Measurements from ENCODE around the gene PDP2. TPM values are rescaled to one million over a fixed set of nuclear protein-coding genes. Genes with fewer than 3 reads are reported as not detected.

PDP2 gene
- polyA plus RNA-seq, 1 experiment = 12.1 TPM

DNA sequence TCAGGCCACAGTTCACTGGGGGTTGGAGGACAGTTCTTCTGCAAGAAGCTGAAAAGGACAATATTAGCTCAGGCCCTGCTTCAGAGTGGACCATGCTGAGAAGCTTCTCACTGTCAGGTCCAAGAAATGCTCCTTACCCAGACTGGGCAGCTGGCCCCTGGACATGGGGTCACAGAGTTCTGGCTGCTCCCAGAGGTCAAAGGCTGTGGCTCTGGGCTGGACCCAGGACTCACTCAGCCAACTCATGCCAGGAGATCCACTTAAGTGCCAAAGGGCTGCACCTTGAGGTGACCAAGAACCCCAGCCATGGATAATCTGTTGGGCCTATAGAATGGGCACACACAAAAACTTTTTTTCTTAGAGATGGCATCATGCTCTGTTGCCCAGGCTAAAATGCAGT is 59.1 kb downstream of the PDP2 start:
- POLR2A ChIA-PET = interaction anchor here (0.6 kb wide), 1 partner anchor 10 kb away, joined by 4 read pairs; no protein-coding TSS in a partner anchor
- CTCF ChIA-PET = interaction anchor here (1.2 kb wide), 1 partner anchor 13 kb away, joined by 3 read pairs; no protein-coding TSS in a partner anchor
- TF ChIP-seq, protein P1, sequence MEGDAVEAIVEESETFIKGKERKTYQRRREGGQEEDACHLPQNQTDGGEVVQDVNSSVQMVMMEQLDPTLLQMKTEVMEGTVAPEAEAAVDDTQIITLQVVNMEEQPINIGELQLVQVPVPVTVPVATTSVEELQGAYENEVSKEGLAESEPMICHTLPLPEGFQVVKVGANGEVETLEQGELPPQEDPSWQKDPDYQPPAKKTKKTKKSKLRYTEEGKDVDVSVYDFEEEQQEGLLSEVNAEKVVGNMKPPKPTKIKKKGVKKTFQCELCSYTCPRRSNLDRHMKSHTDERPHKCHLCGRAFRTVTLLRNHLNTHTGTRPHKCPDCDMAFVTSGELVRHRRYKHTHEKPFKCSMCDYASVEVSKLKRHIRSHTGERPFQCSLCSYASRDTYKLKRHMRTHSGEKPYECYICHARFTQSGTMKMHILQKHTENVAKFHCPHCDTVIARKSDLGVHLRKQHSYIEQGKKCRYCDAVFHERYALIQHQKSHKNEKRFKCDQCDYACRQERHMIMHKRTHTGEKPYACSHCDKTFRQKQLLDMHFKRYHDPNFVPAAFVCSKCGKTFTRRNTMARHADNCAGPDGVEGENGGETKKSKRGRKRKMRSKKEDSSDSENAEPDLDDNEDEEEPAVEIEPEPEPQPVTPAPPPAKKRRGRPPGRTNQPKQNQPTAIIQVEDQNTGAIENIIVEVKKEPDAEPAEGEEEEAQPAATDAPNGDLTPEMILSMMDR (IDR thresholded peaks at IDR 0.05; ENCODE audit: low read depth, low read length) = no peak
- H3K9me3 ChIP-seq (ENCODE audit: control insufficient read depth, insufficient read depth, low read length) = no peaks in the 10 kb centered on the region; the same call in 1 of the 2 replicates
- no peak for DNase-seq (ENCODE audit: low read depth, low spot score)
- H3K4me3 ChIP-seq (ENCODE audit: low read depth, low read length) = no peak overlapping the region
- H3K27ac ChIP-seq (ENCODE audit: low read depth, low read length) = no peak overlapping the region
- H3K27me3 ChIP-seq (ENCODE audit: control insufficient read depth, insufficient read depth, low read length) = no peaks in the 10 kb centered on the region

DNA sequence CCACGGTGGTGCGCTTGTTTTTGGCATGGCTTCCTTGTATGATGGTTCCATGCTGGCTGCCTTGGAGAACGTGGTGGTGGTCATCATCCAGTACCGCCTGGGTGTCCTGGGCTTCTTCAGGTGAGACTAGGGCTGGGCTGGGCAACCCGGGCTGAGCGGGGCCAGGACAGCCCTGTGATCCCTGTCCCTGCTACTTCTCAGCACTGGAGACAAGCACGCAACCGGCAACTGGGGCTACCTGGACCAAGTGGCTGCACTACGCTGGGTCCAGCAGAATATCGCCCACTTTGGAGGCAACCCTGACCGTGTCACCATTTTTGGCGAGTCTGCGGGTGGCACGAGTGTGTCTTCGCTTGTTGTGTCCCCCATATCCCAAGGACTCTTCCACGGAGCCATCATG is 59.9 kb downstream of the PDP2 start:
- no peaks in the 10 kb centered on the region for H3K27me3 ChIP-seq (ENCODE audit: control insufficient read depth, insufficient read depth, low read length)
- H3K4me3 ChIP-seq (ENCODE audit: low read depth, low read length) = no peak overlapping the region
- H3K27ac ChIP-seq (ENCODE audit: low read depth, low read length) = no peak overlapping the region
- DNase-seq (ENCODE audit: low read depth, low spot score) = no peak
- no peaks in the 10 kb centered on the region; the same call in 1 of the 2 replicates for H3K9me3 ChIP-seq (ENCODE audit: control insufficient read depth, insufficient read depth, low read length)
- TF ChIP-seq, protein P1 (IDR thresholded peaks at IDR 0.05; ENCODE audit: low read depth, low read length) = no peak
- ChIA-PET POLR2A (no interaction called here), CTCF (no interaction called here)

Other genes starting within 250 kb of the PDP2 start
- gene CMTM4, start 183.8 kb upstream of the PDP2 start, polyA plus RNA-seq (2011; rRNA removed) = 16.4 and 19.2 TPM in 2 replicates
- 86.7 and 88.5 TPM in 2 replicates for gene DYNC1LI2, start 128.9 kb upstream of the PDP2 start, polyA plus RNA-seq (2011; rRNA removed)
- not detected in 2 replicates for gene TERB1, start 78.9 kb upstream of the PDP2 start, polyA plus RNA-seq (2011; rRNA removed)
- 31.3 and 49.8 TPM in 2 replicates for gene NAE1, start 49.5 kb upstream of the PDP2 start, polyA plus RNA-seq (2011; rRNA removed)
- not detected in 2 replicates for gene CA7, start 36.1 kb upstream of the PDP2 start, polyA plus RNA-seq (2011; rRNA removed)
- not detected in 2 replicates for gene CDH16, start 38.4 kb downstream of the PDP2 start, polyA plus RNA-seq (2011; rRNA removed)
- 1.9 and 2.7 TPM in 2 replicates for gene RRAD, start 45.0 kb downstream of the PDP2 start, polyA plus RNA-seq (2011; rRNA removed)
- 131 and 166 TPM in 2 replicates for gene CIAO2B, start 53.9 kb downstream of the PDP2 start, polyA plus RNA-seq (2011; rRNA removed)
- gene CES2, start 55.0 kb downstream of the PDP2 start, polyA plus RNA-seq (2011; rRNA removed) = 20.7 and 24.9 TPM in 2 replicates
- gene CES3, start 80.8 kb downstream of the PDP2 start, polyA plus RNA-seq (2011; rRNA removed) = 0.06 and 0.12 TPM in 2 replicates
- gene CES4A, start 108.1 kb downstream of the PDP2 start, polyA plus RNA-seq (2011; rRNA removed) = 2.8 and 3.3 TPM in 2 replicates
- gene CBFB, start 148.6 kb downstream of the PDP2 start, polyA plus RNA-seq (2011; rRNA removed) = 35.9 and 46.1 TPM in 2 replicates
- 24.6 and 26.1 TPM in 2 replicates for gene PHAF1, start 229.4 kb downstream of the PDP2 start, polyA plus RNA-seq (2011; rRNA removed)

All from AG04450 (cell line).